Right lobe of liver (tissue), 6 donors: ENCODE data around the gene RAPGEF2. TPM values are rescaled to one million over a fixed set of nuclear protein-coding genes. Genes with fewer than 3 reads are reported as not detected.

Experiments used
- ATAC-seq, 4 donors: fragments of 200-7000 bp; cut with Tn5 transposase; one replicate each; pipeline ENCODE4 v1.9.1; 2020; ENCODE audit warnings: mild to moderate bottlenecking in 4 of 4, moderate library complexity in 4 of 4
- DNase-seq, 3 donors: peaks; one replicate each; pipeline ENCODE4 v3.0.0-alpha.2; 2020
- H3K27ac ChIP-seq, 3 donors: fragments of 200-600 bp; one replicate each; pipeline ENCODE4 v1.8.0; 2022
- H3K27me3 ChIP-seq, 2 donors: fragments of 200-600 bp; one replicate each; pipeline ENCODE4 v1.8.0; 2022
- H3K36me3 ChIP-seq, 4 donors: fragments of 200-600 bp; sonication (generic) in 1 of 4; one replicate each; pipeline versions ENCODE4 v1.5.1 to v1.8.0; 2017 to 2022; ENCODE audit warnings: control low read depth in 1 of 4
- H3K4me1 ChIP-seq, 4 donors: fragments of 200-600 bp; sonication (generic) in 1 of 4; one replicate each; pipeline versions ENCODE4 v1.5.1 to v1.8.0; 2017 to 2022; ENCODE audit warnings: control low read depth in 1 of 4
- H3K4me3 ChIP-seq, 3 donors: fragments of 200-600 bp; one replicate each; pipeline ENCODE4 v1.8.0; 2022
- H3K9me3 ChIP-seq, 4 donors: fragments of 200-600 bp; sonication (generic) in 1 of 4; one replicate each; pipeline versions ENCODE4 v1.5.1 to v1.8.0; 2017 to 2022; ENCODE audit warnings: control low read depth in 1 of 4
- POLR2A ChIP-seq: fragments of 450-650 bp; IDR thresholded peaks from one replicate; pipeline ENCODE4 v1.6.1; 2017; ENCODE audit warnings: antibody characterized with exemption, mild to moderate bottlenecking
- WGBS: methylation state at CpG from one replicate; pipeline ENCODE4 v1.1.6; 2018; ENCODE audit warnings: low coverage, low lambda C conversion rate; ENCODE audit not compliant: insufficient coverage; ENCODE audit errors: missing lambda C conversion rate; 5-methylcytosine and 5-hydroxymethylcytosine counted together
- intact Hi-C, 2 donors: fragments of 100-400 bp; cut with DNase I; formaldehyde crosslinking; loops; one replicate each; pipeline versions ENCODE4 v1.11.2 to v1.14.1; 2022
- total RNA-seq, 6 experiments: library from RNA; depleted of rRNA in 2 of 6; stranded (reverse); fragments of >200 nt in 2 of 6; fragmentation: NEBNext Ultra II Directional in 3 of 6; extraction: Animal tissue kit (Norgen Biotek cat#: 25700) in 3 of 6; gene quantifications; one replicate each; pipeline versions ENCODE4 v1.1.0 to v1.2.4, GENCODE V29; 2016 to 2023
- TF ChIP-seq, protein P1 (sequence below), 4 donors: fragments of 200-600 bp in 3 of 4; fragments of 450-650 bp in 1 of 4; IDR thresholded peaks; one replicate each; pipeline versions ENCODE4 v1.5.1 to v1.8.0; 2016 to 2022; ENCODE audit warnings: antibody characterized with exemption in 4 of 4, mild to moderate bottlenecking in 2 of 4
- donor health status: DM: no; HTN: yes; CAD: no.
- donor health status: DM: no; HTN: no; CAD: no.
- donor health status: DM: no; HTN: no; CAD: no.
- donor health status: DM: no; HTN: yes; CAD: no.
- donor health status: DM: no; HTN: yes; CAD: no.

Gene RAPGEF2
- total RNA-seq, 6 experiments from 2014 or later: 22.1 to 32.1 (median 27.2) TPM

GRCh38 chr4:159360549-159360948 is 257.7 kb downstream of the RAPGEF2 start:
- intact Hi-C loops: no loop called here
- no peaks in the 10 kb centered on the region for H3K4me1 ChIP-seq
- WGBS: 94% methylated on average over 3 of the region's 3 CpGs
- no peak for DNase-seq
- no peak for ATAC-seq
- H3K27ac ChIP-seq: no peak overlapping the region
- H3K36me3 ChIP-seq: peaks cover 0 to 48% (median 11%) of the 10 kb centered on the region in 4 donors
- H3K27me3 ChIP-seq: no peaks in the 10 kb centered on the region
- TF ChIP-seq POLR2A: no peak
- TF ChIP-seq, protein P1, sequence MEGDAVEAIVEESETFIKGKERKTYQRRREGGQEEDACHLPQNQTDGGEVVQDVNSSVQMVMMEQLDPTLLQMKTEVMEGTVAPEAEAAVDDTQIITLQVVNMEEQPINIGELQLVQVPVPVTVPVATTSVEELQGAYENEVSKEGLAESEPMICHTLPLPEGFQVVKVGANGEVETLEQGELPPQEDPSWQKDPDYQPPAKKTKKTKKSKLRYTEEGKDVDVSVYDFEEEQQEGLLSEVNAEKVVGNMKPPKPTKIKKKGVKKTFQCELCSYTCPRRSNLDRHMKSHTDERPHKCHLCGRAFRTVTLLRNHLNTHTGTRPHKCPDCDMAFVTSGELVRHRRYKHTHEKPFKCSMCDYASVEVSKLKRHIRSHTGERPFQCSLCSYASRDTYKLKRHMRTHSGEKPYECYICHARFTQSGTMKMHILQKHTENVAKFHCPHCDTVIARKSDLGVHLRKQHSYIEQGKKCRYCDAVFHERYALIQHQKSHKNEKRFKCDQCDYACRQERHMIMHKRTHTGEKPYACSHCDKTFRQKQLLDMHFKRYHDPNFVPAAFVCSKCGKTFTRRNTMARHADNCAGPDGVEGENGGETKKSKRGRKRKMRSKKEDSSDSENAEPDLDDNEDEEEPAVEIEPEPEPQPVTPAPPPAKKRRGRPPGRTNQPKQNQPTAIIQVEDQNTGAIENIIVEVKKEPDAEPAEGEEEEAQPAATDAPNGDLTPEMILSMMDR (IDR thresholded peaks at IDR 0.05): no peak
- no peaks in the 10 kb centered on the region for H3K9me3 ChIP-seq
- H3K4me3 ChIP-seq: no peak overlapping the region

GRCh38 chr4:159363361-159363760 is 260.5 kb downstream of the RAPGEF2 start:
- no peak for DNase-seq
- Histone ChIP-seq H3K27ac (no peak overlapping the region), H3K4me1 (no peaks in the 10 kb centered on the region), H3K9me3 (no peaks in the 10 kb centered on the region), H3K27me3 (no peaks in the 10 kb centered on the region), H3K4me3 (no peak overlapping the region), H3K36me3 (peaks cover 0 to 26% (median 0%) of the 10 kb centered on the region in 4 donors)
- no peak for TF ChIP-seq POLR2A
- TF ChIP-seq, protein P1 (IDR thresholded peaks at IDR 0.05): no peak
- 92% methylated on average over 3 of the region's 3 CpGs for WGBS
- no peak for ATAC-seq
- intact Hi-C loops: no loop called here

GRCh38 chr4:159366966-159367780 is 264.3 kb downstream of the RAPGEF2 start:
- Histone ChIP-seq H3K27ac (no peak overlapping the region), H3K4me1 (no peaks in the 10 kb centered on the region), H3K4me3 (no peak overlapping the region), H3K27me3 (no peaks in the 10 kb centered on the region), H3K36me3 (no peaks in the 10 kb centered on the region), H3K9me3 (no peaks in the 10 kb centered on the region)
- ATAC-seq (peak in 1 of 4 donors; percentile 7), DNase-seq (no peak)
- intact Hi-C loops: no loop called here
- 52% methylated on average over 9 of the region's 9 CpGs for WGBS
- TF ChIP-seq, protein P1 (IDR thresholded peaks at IDR 0.05): no peak
- TF ChIP-seq POLR2A: no peak

DNA sequence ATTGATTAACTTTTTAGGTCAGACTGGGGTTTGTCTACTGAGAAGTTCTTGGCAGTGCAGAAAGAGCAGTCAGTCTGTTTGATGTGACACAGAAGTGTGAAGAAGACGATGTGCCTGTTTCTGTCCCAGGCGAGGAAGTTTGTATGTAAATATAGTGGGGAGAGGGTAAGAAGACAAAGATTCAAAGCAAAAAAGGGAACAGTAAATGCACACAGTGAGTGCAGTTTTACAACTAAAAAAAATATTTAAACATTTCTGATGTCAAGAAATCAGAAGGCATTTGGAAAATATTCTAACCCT is 264.9 kb downstream of the RAPGEF2 start:
- H3K4me1 ChIP-seq: no peaks in the 10 kb centered on the region
- WGBS: 41% methylated on average over 2 of the region's 2 CpGs
- no peaks in the 10 kb centered on the region for H3K9me3 ChIP-seq
- intact Hi-C loops: no loop called here
- H3K27ac ChIP-seq: no peak overlapping the region
- no peaks in the 10 kb centered on the region for H3K36me3 ChIP-seq
- DNase-seq: no peak
- no peak for ATAC-seq
- TF ChIP-seq POLR2A: no peak
- TF ChIP-seq, protein P1 (IDR thresholded peaks at IDR 0.05): no peak
- H3K27me3 ChIP-seq: no peaks in the 10 kb centered on the region
- H3K4me3 ChIP-seq: no peak overlapping the region
